ENCODE measurements around the gene AFG3L2.

DNA sequence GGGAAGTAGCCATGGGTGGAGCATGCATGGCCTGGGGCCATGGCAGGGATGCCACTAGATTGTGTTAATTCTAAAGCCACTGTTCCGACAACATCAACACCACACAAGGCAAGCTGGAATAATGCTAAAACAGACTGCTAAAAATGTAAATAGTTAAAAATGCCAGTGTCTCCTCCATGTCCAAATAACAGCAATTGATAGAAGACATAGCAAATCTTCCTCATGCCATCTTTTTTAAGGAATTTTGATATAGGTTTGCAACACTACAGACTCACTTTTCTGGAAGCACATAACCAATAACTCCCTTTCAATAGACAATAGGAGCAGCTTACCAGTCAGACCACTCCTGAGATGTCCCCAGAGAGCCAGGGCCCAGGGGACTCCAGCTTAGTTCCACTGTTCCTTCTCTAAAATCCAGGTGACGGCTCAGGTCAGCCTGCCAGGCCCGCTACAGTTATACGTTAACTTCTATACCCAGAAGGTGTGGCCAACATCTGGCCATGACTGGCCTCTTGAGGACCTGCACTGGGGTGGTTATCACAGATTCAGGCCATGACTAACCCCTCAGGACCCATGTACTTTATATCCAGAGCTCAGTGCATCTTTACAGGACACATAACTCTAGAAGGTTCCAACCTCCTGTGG, 48.7 kb downstream of the AFG3L2 start:
- TF ChIP-seq, protein P1, sequence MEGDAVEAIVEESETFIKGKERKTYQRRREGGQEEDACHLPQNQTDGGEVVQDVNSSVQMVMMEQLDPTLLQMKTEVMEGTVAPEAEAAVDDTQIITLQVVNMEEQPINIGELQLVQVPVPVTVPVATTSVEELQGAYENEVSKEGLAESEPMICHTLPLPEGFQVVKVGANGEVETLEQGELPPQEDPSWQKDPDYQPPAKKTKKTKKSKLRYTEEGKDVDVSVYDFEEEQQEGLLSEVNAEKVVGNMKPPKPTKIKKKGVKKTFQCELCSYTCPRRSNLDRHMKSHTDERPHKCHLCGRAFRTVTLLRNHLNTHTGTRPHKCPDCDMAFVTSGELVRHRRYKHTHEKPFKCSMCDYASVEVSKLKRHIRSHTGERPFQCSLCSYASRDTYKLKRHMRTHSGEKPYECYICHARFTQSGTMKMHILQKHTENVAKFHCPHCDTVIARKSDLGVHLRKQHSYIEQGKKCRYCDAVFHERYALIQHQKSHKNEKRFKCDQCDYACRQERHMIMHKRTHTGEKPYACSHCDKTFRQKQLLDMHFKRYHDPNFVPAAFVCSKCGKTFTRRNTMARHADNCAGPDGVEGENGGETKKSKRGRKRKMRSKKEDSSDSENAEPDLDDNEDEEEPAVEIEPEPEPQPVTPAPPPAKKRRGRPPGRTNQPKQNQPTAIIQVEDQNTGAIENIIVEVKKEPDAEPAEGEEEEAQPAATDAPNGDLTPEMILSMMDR (IDR thresholded peaks at IDR 0.05), result no peak
- TF ChIP-seq POLR2A (IDR thresholded peaks at IDR 0.05), result no peak
